Endothelial cell of umbilical vein (primary cell): ENCODE measurements around the gene DLGAP1. TPM values are rescaled to one million over a fixed set of nuclear protein-coding genes. Genes with fewer than 3 reads are reported as not detected.

Experiments
- BruUV-seq: library from RNA; stranded (reverse); fragments of 400-500 nt; replicated peaks from 2 replicates; lab custom pipeline; 2021; lab: Mats Ljungman, UMichigan
- CTCF ChIA-PET: fragments of 300-600, 350-600 bp; sonication (Branson Sonifier 250); formaldehyde crosslinking; loops from one replicate; lab custom pipeline; 2021; ENCODE audit warnings: antibody characterized with exemption, inconsistent platforms; lab: Charles Lee
- POLR2A ChIA-PET: fragments of 300-600, 350-600 bp; sonication (Branson Sonifier 250); formaldehyde crosslinking; loops from one replicate; lab custom pipeline; 2021; ENCODE audit warnings: antibody characterized with exemption, inconsistent platforms; lab: Charles Lee
- DNase-seq: peaks from one replicate; pipeline ENCODE4 v3.0.0-alpha.2; 2011; ENCODE audit warnings: low read depth, low spot score
- FAIRE-seq: peaks from 2 replicates; lab custom pipeline; 2011; peaks lifted over from hg19 to GRCh38; lab: Jason Lieb, UNC
- H2AFZ ChIP-seq: 2 replicates; pipeline ENCODE4 v1.6.0; 2012; ENCODE audit warnings: low read depth, low read length, control low read depth, inconsistent platforms
- H3K27ac ChIP-seq: 2 replicates; pipeline ENCODE4 v1.5.1; 2011; ENCODE audit warnings: low read depth, mild to moderate bottlenecking, control low read depth, low read length, moderate library complexity; ENCODE audit not compliant: insufficient read depth
- H3K27me3 ChIP-seq, 2 experiments: 2 replicates each; pipeline versions ENCODE4 v1.6.0 to v1.6.1; 2011; ENCODE audit warnings: low read length in 2 of 2, mixed read lengths in 1 of 2; ENCODE audit not compliant: control insufficient read depth in 2 of 2, insufficient read depth in 2 of 2
- H3K36me3 ChIP-seq, 2 experiments: 2 replicates in 1 of 2; 3 replicates in 1 of 2; pipeline ENCODE4 v1.5.1; 2011; ENCODE audit warnings: low read length in 2 of 2, mild to moderate bottlenecking in 1 of 2, moderate library complexity in 1 of 2; ENCODE audit not compliant: control insufficient read depth in 2 of 2, insufficient read depth in 2 of 2; ENCODE audit errors: extremely low read depth in 1 of 2
- H3K4me1 ChIP-seq: 3 replicates; pipeline ENCODE4 v1.5.1; 2011; ENCODE audit warnings: mild to moderate bottlenecking, low read length; ENCODE audit not compliant: control insufficient read depth, insufficient read depth; ENCODE audit errors: extremely low read depth
- H3K4me2 ChIP-seq: 2 replicates; pipeline ENCODE4 v1.6.1; 2011; ENCODE audit warnings: low read length, control low read depth, mixed read lengths; ENCODE audit not compliant: insufficient read depth
- H3K4me3 ChIP-seq, 3 experiments: fragments of 200-600 bp in 1 of 3; sonication (generic), shearing (Covaris generic) in 1 of 3; replicated peaks in 1 of 3; 2 replicates each; pipeline ENCODE4 v1.5.1; 2011 to 2016; ENCODE audit warnings: control low read depth in 3 of 3, low read length in 3 of 3, mild to moderate bottlenecking in 2 of 3, inconsistent platforms in 1 of 3, low read depth in 1 of 3, moderate library complexity in 1 of 3; ENCODE audit not compliant: insufficient read depth in 1 of 3
- H3K79me2 ChIP-seq: 2 replicates; pipeline ENCODE4 v1.6.0; 2012; ENCODE audit warnings: low read length, inconsistent platforms; ENCODE audit not compliant: control insufficient read depth, insufficient read depth
- H3K9ac ChIP-seq: replicated peaks from 2 replicates; pipeline ENCODE3; 2011; ENCODE audit warnings: low read length, control low read depth; ENCODE audit not compliant: insufficient read depth; ENCODE audit errors: extremely low read depth
- H3K9me1 ChIP-seq: replicated peaks from 3 replicates; pipeline ENCODE4 v1.6.0; 2011; ENCODE audit warnings: mild to moderate bottlenecking, low read length; ENCODE audit not compliant: control insufficient read depth, insufficient read depth; ENCODE audit errors: extremely low read depth
- H3K9me3 ChIP-seq: replicated peaks from 2 replicates; pipeline ENCODE4 v1.5.1; 2012; ENCODE audit warnings: low read length, inconsistent platforms; ENCODE audit not compliant: control insufficient read depth, insufficient read depth
- H4K20me1 ChIP-seq: replicated peaks from 2 replicates; pipeline ENCODE3; 2011; ENCODE audit warnings: mild to moderate bottlenecking, low read length; ENCODE audit not compliant: control insufficient read depth, insufficient read depth; ENCODE audit errors: extremely low read depth
- EZH2 ChIP-seq: IDR thresholded peaks from 2 replicates; pipeline ENCODE4 v1.6.1; 2012; ENCODE audit warnings: borderline replicate concordance, low read depth, mild to moderate bottlenecking, moderate library complexity, low read length, inconsistent platforms; ENCODE audit not compliant: severe bottlenecking
- FOS ChIP-seq: IDR thresholded peaks from 2 replicates; pipeline ENCODE4 v1.6.1; 2011; ENCODE audit warnings: mild to moderate bottlenecking, low read length, moderate library complexity, borderline replicate concordance; ENCODE audit not compliant: insufficient read depth
- GATA2 ChIP-seq: IDR thresholded peaks from 2 replicates; pipeline ENCODE4 v1.7.0; 2011; ENCODE audit warnings: low read depth, mild to moderate bottlenecking, moderate library complexity, mixed read lengths, low read length; ENCODE audit not compliant: insufficient read length, insufficient read depth
- JUN ChIP-seq: IDR thresholded peaks from 2 replicates; pipeline ENCODE4 v1.6.1; 2011; ENCODE audit warnings: borderline replicate concordance, low read depth; ENCODE audit not compliant: insufficient read length, insufficient read depth
- MYC ChIP-seq: IDR thresholded peaks from one replicate; pipeline ENCODE4 v1.6.1; 2011; ENCODE audit warnings: mild to moderate bottlenecking, low read depth, low read length
- POLR2A ChIP-seq: IDR thresholded peaks from 2 replicates; pipeline ENCODE4 v1.6.1; 2012; ENCODE audit warnings: low read depth, mild to moderate bottlenecking, control low read depth, low read length
- POLR2AphosphoS5 ChIP-seq: IDR thresholded peaks from 2 replicates; pipeline ENCODE4 v1.6.1; 2012; ENCODE audit warnings: low read depth, mild to moderate bottlenecking, control low read depth, low read length, moderate library complexity; ENCODE audit not compliant: insufficient read depth
- dilution Hi-C: fragments of 300-500 bp; cut with MboI; formaldehyde crosslinking; loops from one replicate; pipeline ENCODE4 v1.15.0; 2019; ENCODE audit warnings: low sequenced_read_pairs; ENCODE audit not compliant: extremely low pct_ligation_motif_present
- intact Hi-C: fragments of 100-400 bp; cut with micrococcal nuclease; formaldehyde crosslinking; loops from one replicate; pipeline ENCODE4 v1.10.0; 2022
- polyA plus RNA-seq, 4 experiments: library from polyadenylated mRNA; depleted of rRNA in 3 of 4; stranded (reverse) in 3 of 4; unstranded in 1 of 4; fragments of >200 nt; gene quantifications; 2 replicates each; pipeline versions ENCODE4 v1.2.1 to v1.2.3, GENCODE V29; 2011 to 2012; ENCODE audit warnings: missing spikeins in 1 of 4
- total RNA-seq: library from RNA; stranded (reverse); gene quantifications from 2 replicates; pipeline ENCODE4 v1.2.3, GENCODE V29; 2021
- TF ChIP-seq, protein P1 (sequence below): IDR thresholded peaks from 2 replicates; pipeline ENCODE4 v1.6.1; 2011; ENCODE audit not compliant: insufficient read depth, insufficient read length
- TF ChIP-seq, protein P2 (sequence below), 2 donors: IDR thresholded peaks; 1 replicate in 1 of 2; 2 replicates in 1 of 2; pipeline ENCODE4 v1.5.1; 2011; ENCODE audit warnings: low read length in 2 of 2, mild to moderate bottlenecking in 2 of 2, moderate library complexity in 2 of 2, control low read depth in 1 of 2, inconsistent platforms in 1 of 2, low read depth in 1 of 2; ENCODE audit not compliant: insufficient read depth in 1 of 2; ENCODE audit errors: extremely low read depth in 1 of 2

DLGAP1 gene
- total and polyA plus RNA-seq, 2 donors (not counting 3 experiments of a cell fraction or from before 2014, with no cell fraction given): 0.04 TPM; not detected in 1

DNA sequence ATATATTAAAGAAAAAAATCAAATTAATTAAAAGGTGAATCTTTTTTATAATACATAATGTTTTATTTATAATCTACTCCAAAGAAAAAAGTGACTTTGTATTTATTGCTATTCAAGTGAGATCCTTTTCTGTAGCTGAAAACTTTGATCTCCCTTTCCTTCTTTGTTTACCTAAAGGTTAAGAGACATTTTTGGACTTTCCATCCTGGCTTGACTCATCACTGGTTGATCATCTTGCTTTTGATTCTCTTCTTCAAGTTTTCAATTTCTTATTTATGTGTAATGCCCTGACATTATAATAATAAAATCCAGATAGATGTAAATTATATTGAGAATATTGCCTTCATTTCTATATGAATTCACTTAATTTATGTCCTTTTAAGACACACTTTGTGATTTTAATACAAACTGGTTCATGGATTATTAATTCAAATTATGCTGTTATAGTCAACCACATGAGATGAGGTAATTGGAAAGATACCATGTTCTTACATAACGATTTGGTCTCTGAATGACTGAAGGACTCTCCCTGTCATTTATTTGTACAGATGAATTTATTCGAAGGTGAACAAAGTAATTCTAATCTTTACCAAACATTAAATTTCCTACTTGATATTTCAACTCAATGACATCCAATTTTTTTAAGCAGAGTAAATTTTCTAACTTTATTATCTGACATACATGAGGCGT is 820.7 kb downstream of the DLGAP1 start:
- H4K20me1 ChIP-seq: no peaks in the 10 kb centered on the region
- dilution Hi-C loops (no loop called here), intact Hi-C loops (no loop called here)
- no peak for DNase-seq
- POLR2A ChIA-PET: no interaction called here
- no peak for TF ChIP-seq POLR2A
- TF ChIP-seq, protein P1, sequence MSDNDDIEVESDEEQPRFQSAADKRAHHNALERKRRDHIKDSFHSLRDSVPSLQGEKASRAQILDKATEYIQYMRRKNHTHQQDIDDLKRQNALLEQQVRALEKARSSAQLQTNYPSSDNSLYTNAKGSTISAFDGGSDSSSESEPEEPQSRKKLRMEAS: no peak
- TF ChIP-seq JUN: no peak
- TF ChIP-seq, protein P2, sequence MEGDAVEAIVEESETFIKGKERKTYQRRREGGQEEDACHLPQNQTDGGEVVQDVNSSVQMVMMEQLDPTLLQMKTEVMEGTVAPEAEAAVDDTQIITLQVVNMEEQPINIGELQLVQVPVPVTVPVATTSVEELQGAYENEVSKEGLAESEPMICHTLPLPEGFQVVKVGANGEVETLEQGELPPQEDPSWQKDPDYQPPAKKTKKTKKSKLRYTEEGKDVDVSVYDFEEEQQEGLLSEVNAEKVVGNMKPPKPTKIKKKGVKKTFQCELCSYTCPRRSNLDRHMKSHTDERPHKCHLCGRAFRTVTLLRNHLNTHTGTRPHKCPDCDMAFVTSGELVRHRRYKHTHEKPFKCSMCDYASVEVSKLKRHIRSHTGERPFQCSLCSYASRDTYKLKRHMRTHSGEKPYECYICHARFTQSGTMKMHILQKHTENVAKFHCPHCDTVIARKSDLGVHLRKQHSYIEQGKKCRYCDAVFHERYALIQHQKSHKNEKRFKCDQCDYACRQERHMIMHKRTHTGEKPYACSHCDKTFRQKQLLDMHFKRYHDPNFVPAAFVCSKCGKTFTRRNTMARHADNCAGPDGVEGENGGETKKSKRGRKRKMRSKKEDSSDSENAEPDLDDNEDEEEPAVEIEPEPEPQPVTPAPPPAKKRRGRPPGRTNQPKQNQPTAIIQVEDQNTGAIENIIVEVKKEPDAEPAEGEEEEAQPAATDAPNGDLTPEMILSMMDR (IDR thresholded peaks at IDR 0.05; ENCODE audit: extremely low read depth in 1 of 2, insufficient read depth in 1 of 2, low read depth in 1 of 2, low read length in 2 of 2): no peak
- no peak for TF ChIP-seq EZH2
- TF ChIP-seq MYC: no peak
- no peak for TF ChIP-seq GATA2
- no peak for TF ChIP-seq FOS
- no peak for TF ChIP-seq POLR2AphosphoS5
- no peaks in the 10 kb centered on the region for H3K4me1 ChIP-seq
- no peak overlapping the region for H3K4me3 ChIP-seq
- BruUV-seq: no TSS peak
- H3K79me2 ChIP-seq: no peaks in the 10 kb centered on the region
- H3K27me3 ChIP-seq: no peaks in the 10 kb centered on the region
- no peak for FAIRE-seq
- no peaks in the 10 kb centered on the region for H3K9me3 ChIP-seq
- no peak overlapping the region for H2AFZ ChIP-seq
- H3K4me2 ChIP-seq: no peak overlapping the region
- no peaks in the 10 kb centered on the region for H3K36me3 ChIP-seq
- no peaks in the 10 kb centered on the region for H3K9me1 ChIP-seq
- CTCF ChIA-PET: no interaction called here
- no peak overlapping the region for H3K9ac ChIP-seq
- no peak overlapping the region for H3K27ac ChIP-seq
